Ascending aorta (tissue), 2 donors: ENCODE results near the gene NRXN3. TPM values are rescaled to one million over a fixed set of nuclear protein-coding genes. Genes with fewer than 3 reads are reported as not detected.

Experiments
- DNase-seq, 2 donors: peaks; one replicate each; pipeline ENCODE4 v3.0.0-alpha.2; 2019; ENCODE audit warnings: low spot score in 2 of 2
- H3K27ac ChIP-seq, 2 donors: fragments of 200-600 bp; sonication (generic); one replicate each; pipeline ENCODE4 v1.5.1; 2016 to 2017; ENCODE audit warnings: mild to moderate bottlenecking in 1 of 2
- H3K27me3 ChIP-seq: fragments of 200-600 bp; sonication (generic); one replicate; pipeline ENCODE4 v1.5.1; 2017
- H3K36me3 ChIP-seq, 2 donors: fragments of 200-600 bp; sonication (generic); one replicate each; pipeline ENCODE4 v1.5.1; 2016
- H3K4me1 ChIP-seq, 2 donors: fragments of 200-600 bp; sonication (generic); one replicate each; pipeline ENCODE4 v1.5.1; 2016 to 2017; ENCODE audit warnings: mild to moderate bottlenecking in 1 of 2
- H3K4me3 ChIP-seq, 2 donors: fragments of 200-600 bp; sonication (generic); one replicate each; pipeline ENCODE4 v1.5.1; 2016 to 2017; ENCODE audit warnings: mild to moderate bottlenecking in 1 of 2
- H3K9me3 ChIP-seq, 2 donors: fragments of 200-600 bp; sonication (generic); one replicate each; pipeline ENCODE4 v1.5.1; 2016
- CTCF ChIP-seq, 3 experiments: fragments of 200-600 bp in 2 of 3; fragments of 450-650 bp in 1 of 3; sonication (generic) in 2 of 3; IDR thresholded peaks; one replicate each; pipeline ENCODE4 v1.5.1; 2016 to 2019; ENCODE audit warnings: antibody characterized with exemption in 3 of 3, mild to moderate bottlenecking in 1 of 3, moderate library complexity in 1 of 3
- intact Hi-C: fragments of 100-400 bp; cut with DNase I; formaldehyde crosslinking; loops from one replicate; pipeline ENCODE4 v1.15.1; 2023
- total RNA-seq: library from RNA; depleted of rRNA; stranded (reverse); fragments of >200 nt; gene quantifications from one replicate; pipeline ENCODE4 v1.1.0, GENCODE V29; 2016

The NRXN3 gene
- total RNA-seq, 1 donor from 2014 or later = 21.0 TPM

GRCh38 chr14:79278798-79279644 is 1108.8 kb downstream of the NRXN3 start:
- H3K27ac ChIP-seq = no peak overlapping the region
- intact Hi-C loops = no loop called here
- peaks cover 2 to 7% of the 10 kb centered on the region in 2 donors for H3K4me1 ChIP-seq

GRCh38 chr14:79279645-79280597 is 1109.7 kb downstream of the NRXN3 start:
- no peak for TF ChIP-seq CTCF (IDR thresholded peaks at IDR 0.05)
- intact Hi-C loops = loop anchor here (10.0 kb wide), 1 partner anchor 315 kb away; no protein-coding TSS in a partner anchor
- no peaks in the 10 kb centered on the region for H3K36me3 ChIP-seq
- no peak for DNase-seq
- H3K27ac ChIP-seq = no peak overlapping the region
- peak overlapping the region; percentile 59 to 73 for H3K4me3 ChIP-seq
- no peaks in the 10 kb centered on the region for H3K27me3 ChIP-seq
- H3K9me3 ChIP-seq = no peaks in the 10 kb centered on the region
- peaks cover 2 to 7% of the 10 kb centered on the region in 2 donors for H3K4me1 ChIP-seq

More at GRCh38 chr14:79278798-79279644, 1108.8 kb downstream of the NRXN3 start:
- Histone ChIP-seq H3K36me3 (no peaks in the 10 kb centered on the region), H3K4me3 (peak overlapping the region; percentile 59 to 73), H3K27me3 (no peaks in the 10 kb centered on the region), H3K9me3 (no peaks in the 10 kb centered on the region)
- no peak for TF ChIP-seq CTCF (IDR thresholded peaks at IDR 0.05)
- DNase-seq = peak; percentile 39 to 89

GRCh38 chr14:79281244-79282152 is 1111.3 kb downstream of the NRXN3 start:
- no peak overlapping the region for H3K27ac ChIP-seq
- no peaks in the 10 kb centered on the region for H3K36me3 ChIP-seq
- no peak for TF ChIP-seq CTCF (IDR thresholded peaks at IDR 0.05)
- peak overlapping the region; percentile 39 to 73 for H3K4me3 ChIP-seq
- H3K4me1 ChIP-seq = peaks cover 2 to 7% of the 10 kb centered on the region in 2 donors
- no peak for DNase-seq
- no peaks in the 10 kb centered on the region for H3K27me3 ChIP-seq
- H3K9me3 ChIP-seq = no peaks in the 10 kb centered on the region
- intact Hi-C loops = loop anchor here (10.0 kb wide), 1 partner anchor 317 kb away; no protein-coding TSS in a partner anchor

- Histone ChIP-seq H3K9me3 (no peaks in the 10 kb centered on the region), H3K27ac (no peak overlapping the region), H3K4me1 (peaks cover 0 to 4% of the 10 kb centered on the region in 2 donors), H3K4me3 (no peak overlapping the region), H3K36me3 (no peaks in the 10 kb centered on the region), H3K27me3 (no peaks in the 10 kb centered on the region)
- no peak for DNase-seq
- TF ChIP-seq CTCF (IDR thresholded peaks at IDR 0.05) = no peak
- intact Hi-C loops = loop anchor here (10.0 kb wide), 1 partner anchor 320 kb away; no protein-coding TSS in a partner anchor
Observed at GRCh38 chr14:79284621-79285020, 1114.4 kb downstream of the NRXN3 start.
